Stimulated activated CD4-positive, alpha-beta T cell treated with anti-CD3 and anti-CD28 coated beads, Interleukin-4, amount 100 ng/mL, for 48 hours (primary cell): Measurements from ENCODE around the gene MAN2C1.
"Not testable (repeated sequence)": the region's sequence is repeated elsewhere in the genome, so short reads cannot be mapped to it uniquely, and the experiment has no call there.

Experiments used
- DNase-seq, 2 donors: peaks; one replicate each; pipeline ENCODE4 v3.0.0-alpha.2; 2020; ENCODE audit warnings: low read depth in 2 of 2

MAN2C1 gene

DNA sequence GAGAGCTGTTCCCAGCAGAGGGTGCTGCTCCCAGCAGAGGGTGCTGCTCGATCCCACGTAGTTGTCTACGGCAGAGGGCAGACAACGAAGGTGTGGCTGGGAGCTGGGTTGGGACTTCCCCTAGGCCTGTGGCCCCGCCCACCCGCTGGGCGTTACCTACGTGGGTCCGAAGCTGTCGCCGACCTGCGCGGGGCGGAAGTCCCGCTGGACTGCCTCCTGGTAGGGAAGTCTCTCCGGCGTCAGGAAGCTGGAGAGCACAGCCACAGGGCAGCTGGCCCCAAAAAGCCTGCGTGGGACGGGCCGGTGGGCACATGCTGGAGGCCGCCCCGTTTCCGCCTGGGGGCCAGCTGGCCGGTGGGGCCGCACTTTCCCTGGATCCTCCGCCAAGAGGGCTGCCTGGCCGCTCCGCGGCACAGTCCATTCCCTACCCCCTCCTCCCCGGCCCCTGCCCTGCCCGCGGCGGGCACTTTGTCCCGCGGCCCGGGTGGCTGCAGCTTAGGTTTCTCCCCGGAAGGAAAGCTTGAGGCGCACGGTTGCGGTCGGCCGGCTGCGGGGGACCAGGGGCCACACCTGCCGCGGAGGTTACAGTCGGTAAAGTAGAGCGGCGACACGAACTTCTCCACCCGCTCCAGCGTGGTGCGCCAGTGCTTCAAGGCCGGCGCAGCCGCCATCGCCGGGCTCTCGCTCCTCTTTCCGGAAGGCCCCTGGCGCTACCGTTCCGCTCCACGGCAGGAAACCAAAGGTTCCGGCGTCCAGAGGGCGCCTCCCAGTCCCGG, at the start of gene MAN2C1:
TSS of gene MAN2C1 (minus strand) at position 695 of the 776 bp plus-strand sequence. CDS start at position 671, 24 bp downstream.
- peak; percentile 92 to 95 for DNase-seq

- no peak for DNase-seq
Observed at GRCh38 chr15:75416584-75416983, 48.2 kb upstream of the MAN2C1 start.

DNA sequence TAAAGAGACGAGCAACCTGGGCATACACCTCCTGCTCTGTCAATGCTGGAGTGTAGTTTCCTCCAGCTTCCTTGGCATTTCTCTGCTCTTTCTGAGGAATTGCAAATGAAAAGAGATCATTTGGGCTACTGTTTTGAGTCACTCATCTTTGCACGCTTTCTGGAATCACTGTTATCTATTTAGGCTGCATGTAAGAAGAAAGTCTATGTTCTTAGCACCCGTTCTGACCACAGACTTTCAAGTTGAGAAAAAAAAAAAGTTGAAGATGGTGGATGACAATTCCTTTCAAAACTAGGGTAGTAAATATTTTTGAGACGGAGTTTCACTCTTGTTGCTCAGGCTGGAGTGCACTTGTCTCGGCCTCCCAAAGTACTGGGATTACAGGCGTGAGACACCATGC, 41.8 kb upstream of the MAN2C1 start:
- DNase-seq: no peak

DNA sequence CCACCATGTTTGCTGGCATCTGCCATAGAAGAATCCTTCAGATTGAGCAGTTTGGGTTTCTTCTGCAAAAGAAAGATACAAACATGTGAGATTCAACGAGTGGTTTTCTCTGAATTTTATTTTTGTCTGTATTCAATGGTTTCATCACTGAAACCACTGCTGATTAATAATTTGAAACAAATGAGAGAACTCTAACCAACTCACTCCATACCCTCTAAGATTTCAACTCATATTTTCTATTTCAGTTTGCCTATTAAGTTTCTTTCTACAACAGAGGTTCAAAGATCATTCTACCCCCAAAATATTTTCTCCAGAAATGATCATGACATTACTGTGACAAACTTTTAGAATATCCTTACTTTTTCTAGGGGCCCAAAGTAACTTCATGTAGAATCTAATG, 38.7 kb upstream of the MAN2C1 start:
- no peak for DNase-seq

DNA sequence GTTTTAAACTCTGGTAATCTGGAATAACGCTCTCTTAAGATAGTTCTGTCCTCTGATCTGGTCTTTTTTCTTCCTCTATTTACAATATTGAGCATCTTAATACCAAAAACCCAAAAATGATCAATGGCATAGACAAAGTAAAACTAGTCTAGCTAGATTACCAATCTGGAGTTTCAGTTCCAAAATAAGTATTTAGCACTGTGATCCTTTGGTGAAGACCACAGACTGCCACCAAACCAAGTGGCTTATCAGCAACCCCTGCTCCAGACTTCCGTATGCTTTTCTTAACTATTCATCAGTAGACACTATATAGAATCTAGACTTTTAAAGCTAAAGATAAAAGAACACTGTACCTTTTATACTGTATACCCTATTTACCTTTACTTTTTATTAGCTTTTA, 35.5 kb upstream of the MAN2C1 start:
- no peak for DNase-seq

DNA sequence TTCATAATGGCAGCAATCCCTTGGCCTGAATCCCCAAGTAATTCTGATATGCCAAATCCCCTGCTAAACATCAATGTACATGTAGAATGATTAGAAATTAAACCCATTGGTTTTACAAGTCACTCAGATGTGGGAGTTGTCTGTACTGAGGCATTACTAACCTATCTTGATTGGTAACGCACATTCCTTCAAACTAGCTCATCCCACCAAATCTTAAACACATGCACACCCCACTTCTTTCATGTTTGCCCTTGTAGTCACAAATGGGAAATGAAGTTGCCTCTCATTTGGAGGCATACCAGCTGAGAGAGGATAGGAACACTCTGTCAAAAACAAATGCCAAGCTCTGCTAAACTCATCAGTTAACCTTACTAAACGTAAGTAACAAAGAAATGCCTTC, 29.1 kb upstream of the MAN2C1 start:
- DNase-seq: no peak

DNA sequence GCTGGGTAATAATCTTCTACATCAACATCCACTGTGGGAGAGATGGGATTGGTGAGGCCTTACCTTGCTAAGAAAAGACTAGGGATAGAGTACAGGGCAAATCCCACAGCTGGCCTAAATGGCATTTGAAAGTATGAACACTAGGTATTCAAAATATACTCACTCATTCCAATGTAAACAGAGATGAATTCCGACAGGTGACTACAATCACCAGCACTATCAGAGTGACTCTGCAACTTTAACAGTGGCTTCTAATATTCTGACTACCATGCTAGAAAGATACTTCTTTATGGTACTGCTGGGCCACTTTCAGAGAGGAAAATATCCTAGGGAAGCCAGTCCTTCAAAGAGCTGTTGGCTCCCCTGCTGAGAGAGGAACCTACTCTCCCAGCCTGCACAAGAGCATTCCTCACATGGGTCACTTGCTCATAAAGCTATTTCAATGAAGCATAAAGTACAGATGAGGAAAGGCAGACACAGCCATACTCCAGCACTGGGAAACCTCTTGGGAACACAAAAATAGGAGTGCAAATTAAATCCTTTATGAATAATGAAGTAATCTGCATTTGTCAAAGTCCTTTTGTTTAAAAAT, 21.5 kb upstream of the MAN2C1 start:
- no peak for DNase-seq

DNA sequence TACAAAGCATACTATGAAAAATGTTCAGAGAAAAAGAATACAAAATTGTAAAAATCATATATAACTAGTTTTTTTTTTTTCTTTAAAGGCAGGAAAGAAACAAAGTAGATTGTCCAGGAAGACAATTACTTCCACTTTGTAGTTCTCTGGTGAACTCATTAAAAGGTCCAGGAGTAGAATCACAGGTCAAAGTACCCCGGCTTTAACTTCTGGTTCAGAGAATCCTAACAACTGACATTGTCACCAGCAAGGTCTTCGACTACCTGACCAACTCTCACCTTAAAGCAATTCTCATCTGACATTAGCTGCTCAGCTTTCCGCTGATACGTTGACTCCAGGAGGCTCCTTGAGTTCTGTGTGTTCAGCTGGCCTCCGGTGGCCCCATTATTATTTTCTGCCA, 15.6 kb upstream of the MAN2C1 start:
- not testable (repeated sequence) for DNase-seq

DNA sequence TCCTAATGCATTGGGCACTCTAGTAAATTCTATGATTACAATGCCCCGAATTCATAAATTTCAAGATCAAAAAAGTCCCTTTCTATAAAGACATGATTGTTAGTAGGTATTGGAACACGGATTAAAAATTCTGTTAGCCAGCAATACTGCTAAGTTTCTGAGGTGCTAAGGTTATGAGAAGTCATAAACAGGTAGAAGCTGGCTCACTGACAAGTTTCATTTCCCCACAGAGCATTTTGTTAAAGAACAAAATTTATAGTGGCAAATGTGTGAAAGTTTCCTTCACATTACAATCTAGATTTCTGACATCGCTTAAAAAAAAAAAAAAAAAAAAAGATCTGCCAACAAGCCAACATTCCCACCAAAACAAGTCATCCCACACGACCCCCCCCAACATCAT, 12.4 kb upstream of the MAN2C1 start:
- no peak for DNase-seq

DNA sequence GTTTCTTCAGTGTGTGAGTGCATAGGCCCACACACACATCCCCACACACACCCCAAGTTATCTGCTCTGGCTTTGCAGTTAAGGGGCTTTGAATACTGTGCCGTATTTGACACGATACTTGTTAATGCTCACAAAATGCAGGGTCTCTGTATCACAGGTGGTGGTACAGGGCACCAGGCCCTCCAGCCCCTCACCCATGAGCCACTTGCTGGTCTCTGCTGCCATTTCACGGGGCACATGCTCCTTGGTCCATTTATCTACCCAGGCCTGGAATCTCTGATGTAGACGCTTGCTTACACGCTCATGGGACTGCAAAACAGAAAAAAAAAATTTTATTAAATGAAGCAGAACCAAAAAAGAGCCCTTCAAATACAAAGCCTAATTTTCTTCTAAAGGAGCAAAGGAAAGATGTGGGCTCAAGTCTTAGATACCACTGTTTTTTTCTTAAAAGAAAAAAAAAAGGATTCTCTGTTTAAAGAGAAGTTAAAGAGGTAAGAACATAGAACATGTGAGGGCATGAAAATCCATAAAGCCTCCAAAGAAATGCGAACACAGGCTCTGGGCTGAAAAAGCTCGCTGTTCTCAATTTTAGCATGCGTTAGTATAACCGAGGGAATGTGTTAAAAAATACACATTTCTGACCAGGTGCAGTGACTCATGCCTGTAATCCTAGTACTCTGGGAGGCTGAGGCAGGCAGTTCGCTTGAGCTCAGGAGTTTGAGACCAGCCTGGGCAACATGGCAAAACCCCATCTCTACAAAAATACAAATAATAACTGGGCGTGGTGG, 3.7 kb upstream of the MAN2C1 start:
- no peak for DNase-seq

DNA sequence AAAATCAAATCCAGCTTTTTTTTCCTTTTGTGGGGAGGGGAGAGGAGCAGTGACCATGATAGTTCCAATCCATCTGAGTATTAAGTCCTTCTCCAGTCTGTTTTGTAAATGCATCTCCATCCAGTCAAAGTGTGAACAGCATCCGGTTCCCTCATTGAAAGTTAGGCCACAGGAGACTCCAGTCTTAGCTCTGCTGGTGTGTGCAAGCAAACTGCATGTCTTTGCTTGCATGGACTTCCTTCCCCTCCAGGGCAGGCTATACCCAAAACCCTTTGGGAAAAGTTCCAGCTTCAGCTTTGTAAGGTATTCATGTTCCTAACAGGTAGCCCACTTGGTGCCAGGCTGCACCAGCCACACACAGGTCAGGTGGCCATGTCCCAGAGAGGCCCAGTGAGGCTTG, 3.1 kb upstream of the MAN2C1 start:
- DNase-seq: no peak

GRCh38 chr15:75369897-75370581, 1.6 kb upstream of the MAN2C1 start:
- DNase-seq: no peak

- no peak for DNase-seq
Observed at GRCh38 chr15:75368689-75369239, 357 bp upstream of the MAN2C1 start.

- no peak for DNase-seq
Observed at GRCh38 chr15:75367406-75367912, 948 bp downstream of the MAN2C1 start.

DNA sequence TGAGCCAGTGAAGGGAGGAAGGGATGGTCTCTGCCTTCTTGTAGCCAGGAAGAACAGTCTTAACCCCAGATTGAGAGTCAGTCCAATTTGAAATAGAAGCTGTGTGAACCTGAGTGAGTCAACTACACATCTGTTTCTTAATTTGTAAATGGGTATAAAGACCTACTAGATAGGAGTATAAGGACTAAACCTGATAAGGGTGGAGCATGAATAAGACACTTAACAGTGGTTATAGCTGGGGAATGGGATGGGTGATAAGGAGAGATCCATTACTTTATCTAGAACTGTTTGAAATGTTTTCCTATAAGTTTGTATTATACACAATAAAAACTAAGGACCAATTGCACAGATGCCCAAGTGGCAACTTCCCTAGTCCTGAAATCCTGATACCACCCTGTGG, 1.4 kb downstream of the MAN2C1 start:
- DNase-seq: no peak

GRCh38 chr15:75366163-75366562, 2.2 kb downstream of the MAN2C1 start:
- DNase-seq: no peak

GRCh38 chr15:75364881-75365280, 3.5 kb downstream of the MAN2C1 start:
- DNase-seq: no peak

- no peak for DNase-seq
Observed at GRCh38 chr15:75363786-75364185, 4.6 kb downstream of the MAN2C1 start.

GRCh38 chr15:75362642-75363249, 5.7 kb downstream of the MAN2C1 start:
- no peak for DNase-seq

- no peak for DNase-seq
Observed at GRCh38 chr15:75361989-75362641, 6.3 kb downstream of the MAN2C1 start.
